T-helper 1 cell (primary cell): ENCODE results near the gene MYH8.

Experiments
- DNase-seq, 5 donors: peaks; one replicate each; pipeline ENCODE4 v3.0.0-alpha.2; 2012 to 2020
- total RNA-seq, 4 donors: gene quantifications; one replicate each; lab custom pipeline; 2026; lab: John Stamatoyannopoulos, UW

The MYH8 gene
- 0 to 0.12 (median 0) reads per million in 4 donors for total RNA-seq

DNA sequence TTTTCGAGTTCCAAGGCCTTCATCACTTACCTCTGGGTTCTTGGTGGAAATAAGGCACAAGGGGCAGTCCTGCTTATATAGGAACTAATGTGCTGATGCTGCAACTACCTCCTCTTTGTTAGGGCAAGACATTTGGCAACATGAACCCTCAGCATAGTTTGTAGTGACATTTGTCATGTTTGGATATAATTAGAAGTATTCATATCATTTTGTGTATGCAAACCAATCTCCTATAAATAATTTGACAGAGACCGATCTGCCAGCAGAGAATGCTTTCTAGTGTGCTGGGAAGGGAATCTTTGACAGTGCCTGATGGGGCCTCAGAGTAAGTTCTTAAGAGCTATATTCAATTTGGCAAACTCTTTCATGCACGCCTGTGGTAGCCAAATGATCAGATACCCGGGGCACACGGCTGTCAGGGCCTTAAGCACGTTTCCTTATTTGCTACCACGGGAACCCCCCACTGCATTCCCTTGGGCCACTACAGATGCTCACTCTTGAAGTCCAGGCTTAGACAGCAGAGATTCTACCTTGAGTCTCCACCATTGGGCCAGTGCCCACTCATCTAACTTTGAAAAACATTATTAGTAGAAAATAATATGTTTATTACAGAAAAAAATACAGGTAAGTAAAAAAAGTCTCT is at the start of gene MYH8:
Gene MYH8, minus strand, starts transcription at position 51 of the 643 bp plus-strand sequence. CDS start 1,723 bp downstream, outside the sequence.
- DNase-seq, result no peak

DNA sequence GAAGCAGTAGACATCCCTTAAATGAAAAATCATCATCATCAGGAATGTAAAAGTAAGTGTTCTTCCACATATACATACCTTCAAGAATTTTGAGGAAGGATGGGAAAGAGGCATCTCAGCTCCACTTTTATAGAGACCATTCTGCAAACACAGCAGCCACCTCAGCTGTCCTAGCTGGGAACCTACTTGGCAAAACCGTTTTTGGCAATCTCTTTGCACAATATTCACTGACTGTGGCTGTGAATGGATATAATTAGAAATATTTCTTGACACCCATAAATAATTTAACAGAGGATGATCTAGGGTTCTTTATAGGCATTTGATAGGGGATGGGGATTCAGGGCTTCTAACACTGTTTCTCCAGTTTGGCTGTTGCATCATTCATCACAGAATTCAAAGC is 47.7 kb upstream of the MYH8 start, which contains the start of gene MYH4:
Gene MYH4, minus strand, starts transcription at position 101 of the 400 bp plus-strand sequence. CDS start 2,814 bp downstream, outside the sequence.
- DNase-seq, result no peak

DNA sequence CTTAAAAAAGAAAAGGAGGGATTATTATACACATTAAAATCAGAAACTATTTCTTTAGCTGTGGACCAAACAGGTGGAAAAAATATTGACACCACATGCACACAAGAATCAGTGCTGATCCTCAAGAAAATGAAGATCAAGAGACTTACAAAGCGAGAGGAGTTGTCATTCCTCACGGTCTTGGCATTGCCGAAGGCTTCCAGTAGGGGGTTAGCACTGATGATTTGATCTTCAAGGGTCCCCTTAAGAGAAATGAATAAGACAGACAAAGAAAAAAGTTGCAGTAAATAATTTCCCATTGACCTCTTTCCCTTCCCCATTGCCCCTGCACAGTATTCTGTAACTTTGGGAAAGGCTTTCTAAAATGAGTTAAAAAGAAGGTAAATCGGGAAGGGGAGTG is 41.7 kb upstream of the MYH8 start:
- no peak for DNase-seq

DNA sequence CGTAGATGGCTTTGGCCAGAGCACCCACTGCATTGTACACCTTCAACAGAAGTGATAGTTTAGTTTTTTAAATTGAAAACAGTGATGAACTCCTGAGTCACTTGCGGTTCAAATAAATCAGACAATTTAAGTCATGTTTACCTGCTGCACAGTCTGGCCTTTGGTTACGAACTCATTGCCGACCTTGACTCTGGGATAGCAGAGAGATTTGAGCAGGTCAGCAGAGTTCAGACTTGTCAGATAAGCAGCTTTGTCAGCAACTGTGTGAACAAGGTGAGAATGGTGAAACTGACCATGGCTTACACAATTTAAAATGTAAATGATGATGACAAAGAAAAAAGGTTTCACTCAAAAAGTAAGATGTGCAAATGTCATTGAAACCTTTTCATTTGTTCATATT is 38.3 kb upstream of the MYH8 start:
- DNase-seq, result no peak

DNA sequence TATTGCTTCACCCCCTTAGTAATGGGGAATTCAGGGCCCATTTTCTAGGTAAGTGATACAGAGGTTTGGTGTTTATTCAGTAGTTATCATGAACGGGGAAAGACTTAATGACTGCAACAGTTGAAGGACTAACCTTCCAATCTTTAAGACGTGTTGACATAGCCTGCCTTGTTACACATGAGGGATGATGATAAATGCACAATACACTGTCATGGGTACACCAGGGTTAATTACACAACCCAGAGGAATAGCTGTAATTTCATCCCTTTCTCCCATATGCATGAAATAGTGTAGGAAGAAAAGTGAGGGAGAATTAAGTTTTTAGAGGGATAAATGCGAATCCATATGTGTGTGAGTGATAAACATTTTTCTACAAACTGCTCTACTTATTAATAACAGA is 37.0 kb upstream of the MYH8 start:
- no peak for DNase-seq

DNA sequence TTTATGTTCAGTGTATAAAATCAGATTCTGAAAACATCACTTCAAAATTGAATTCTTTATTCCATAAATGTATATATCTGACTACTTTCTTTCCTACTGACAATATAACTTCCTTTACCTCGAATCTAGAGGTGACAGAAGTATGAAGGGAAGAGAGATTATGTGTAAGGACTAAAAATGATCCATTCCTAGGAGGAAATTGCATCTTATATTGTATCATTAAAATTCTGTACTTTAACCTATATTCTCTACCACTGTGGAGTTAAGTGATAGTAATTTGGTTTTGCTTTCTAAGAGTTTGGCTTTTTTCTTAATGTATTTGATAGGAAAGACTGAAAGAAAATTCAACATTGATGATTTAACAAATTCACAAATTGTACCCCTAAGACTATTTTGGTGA is 36.2 kb upstream of the MYH8 start:
- DNase-seq, result no peak

DNA sequence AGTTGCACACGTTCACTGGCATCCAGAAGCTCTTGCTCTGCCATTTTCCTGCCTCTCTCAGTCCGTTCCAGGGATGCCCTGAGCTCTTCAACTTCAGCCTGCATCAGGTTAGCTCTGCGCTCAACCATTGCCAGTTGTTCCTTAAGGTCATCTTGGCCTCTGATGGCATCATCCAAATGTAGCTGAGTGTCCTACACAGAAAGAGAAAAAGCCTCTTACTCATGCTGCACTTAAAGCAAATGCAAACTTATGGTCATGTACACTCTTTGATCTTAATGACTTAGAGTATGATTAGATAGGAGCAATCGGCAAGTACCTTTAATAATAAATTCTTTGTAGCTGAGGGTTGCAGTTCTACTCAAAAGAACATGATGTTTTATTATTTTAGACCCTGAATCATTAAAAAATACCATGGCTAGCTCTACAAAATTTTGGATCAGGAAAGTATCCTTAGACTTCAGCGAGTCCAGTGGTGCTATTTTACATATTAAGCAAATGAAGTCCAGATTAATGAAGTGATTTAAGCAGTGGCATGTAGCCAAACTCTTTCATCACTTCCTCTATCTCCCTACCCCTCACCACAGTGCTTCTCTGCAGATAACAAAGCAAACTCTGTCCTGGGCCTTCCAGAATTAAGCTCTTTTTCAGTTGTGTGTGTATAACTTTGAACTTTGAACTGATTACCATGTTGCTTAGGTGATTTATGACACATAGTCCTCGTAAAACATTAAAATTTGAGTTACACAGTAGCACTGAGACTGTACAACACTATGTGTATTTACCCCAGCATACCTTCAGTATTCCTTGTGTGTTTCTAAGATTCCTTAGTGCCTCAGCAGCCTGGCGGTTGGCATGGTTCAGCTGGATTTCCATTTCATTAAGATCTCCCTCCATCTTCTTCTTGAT is 25.5 kb upstream of the MYH8 start:
- no peak for DNase-seq

DNA sequence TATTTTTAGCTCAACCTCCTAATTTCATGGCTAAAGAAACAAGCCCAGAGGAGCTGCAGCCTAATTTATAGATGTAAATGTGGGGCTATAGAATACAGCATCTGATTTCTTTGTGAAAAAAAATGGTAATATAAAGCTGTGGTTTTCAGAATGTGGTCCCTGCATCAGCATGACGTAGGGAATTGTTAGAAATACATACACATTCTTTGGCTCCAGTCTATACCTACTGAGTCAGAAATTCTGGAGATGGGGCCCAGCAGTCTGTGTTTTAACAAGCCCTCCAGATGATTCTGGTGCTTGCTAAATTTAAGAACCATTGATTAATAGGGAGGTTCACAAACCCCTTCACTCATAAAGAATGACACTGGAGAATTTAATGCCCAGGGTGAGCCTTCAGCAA is 18.1 kb upstream of the MYH8 start:
- no peak for DNase-seq

DNA sequence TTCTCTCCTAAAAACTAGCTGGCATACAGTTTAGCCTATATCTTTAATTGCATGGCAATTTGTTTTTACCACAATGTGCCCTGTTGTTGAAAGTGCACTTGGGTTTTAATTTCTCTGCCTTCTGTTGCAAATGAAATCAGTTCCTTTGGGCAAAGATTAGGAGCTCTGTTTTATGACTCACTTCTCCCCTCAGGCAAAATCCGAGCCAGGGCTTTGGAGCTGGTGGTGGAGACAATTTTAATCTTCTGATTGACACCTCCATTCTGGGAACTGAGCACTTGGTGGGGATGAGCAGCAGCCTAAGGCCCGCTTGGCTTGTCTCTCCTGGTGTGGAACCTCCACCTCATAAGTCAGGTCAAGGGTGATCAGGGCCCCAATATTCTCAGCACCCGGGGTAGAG is 13.3 kb upstream of the MYH8 start:
- DNase-seq, result no peak

DNA sequence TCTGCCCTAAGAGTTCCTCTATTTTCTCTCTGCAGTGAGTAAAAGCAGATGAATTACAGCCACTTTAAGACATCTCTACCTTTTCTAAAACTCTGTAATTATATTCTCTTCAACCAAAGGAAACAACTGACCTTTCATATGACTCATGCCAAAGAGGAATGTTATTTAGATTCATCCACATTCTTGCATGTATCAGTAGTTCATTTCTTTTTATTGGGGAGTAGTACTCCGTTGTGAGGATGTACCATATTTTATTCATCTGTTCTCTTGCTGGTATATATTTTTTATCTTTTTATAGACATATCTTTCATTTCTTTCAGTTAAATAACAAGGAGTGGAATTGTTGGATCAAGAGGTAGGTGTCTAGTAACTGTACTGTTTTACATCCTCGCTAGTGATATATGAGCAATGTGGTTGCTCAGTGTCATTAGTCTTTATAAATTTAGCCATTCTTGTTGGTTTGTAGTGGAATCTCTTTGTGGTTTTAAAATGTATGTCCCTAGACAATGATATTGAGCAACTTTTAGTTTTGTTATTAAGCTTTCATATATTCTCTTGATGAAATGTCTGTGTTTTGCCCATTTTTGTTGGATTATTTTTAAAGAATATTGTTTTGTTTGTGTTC is 7.8 kb upstream of the MYH8 start:
- DNase-seq, result no peak

DNA sequence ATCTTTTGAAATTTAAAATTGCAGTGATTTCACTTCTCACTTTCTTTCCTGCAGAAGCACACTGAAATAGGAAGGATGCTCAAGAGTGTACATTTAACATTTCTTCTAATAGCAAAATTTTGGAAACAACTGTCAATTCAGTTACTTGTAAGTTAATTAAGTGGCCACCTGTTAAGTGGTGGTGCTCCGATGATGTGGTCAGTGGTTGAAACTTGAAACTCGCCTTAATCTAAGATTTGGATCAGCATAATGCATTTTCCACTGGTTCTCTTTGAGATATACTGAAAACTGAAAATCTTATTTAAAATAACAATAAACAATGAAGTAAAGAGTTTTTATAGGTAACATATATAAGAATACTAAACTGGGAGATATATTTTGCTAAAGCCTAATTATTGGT is 7.0 kb upstream of the MYH8 start:
- no peak for DNase-seq

DNA sequence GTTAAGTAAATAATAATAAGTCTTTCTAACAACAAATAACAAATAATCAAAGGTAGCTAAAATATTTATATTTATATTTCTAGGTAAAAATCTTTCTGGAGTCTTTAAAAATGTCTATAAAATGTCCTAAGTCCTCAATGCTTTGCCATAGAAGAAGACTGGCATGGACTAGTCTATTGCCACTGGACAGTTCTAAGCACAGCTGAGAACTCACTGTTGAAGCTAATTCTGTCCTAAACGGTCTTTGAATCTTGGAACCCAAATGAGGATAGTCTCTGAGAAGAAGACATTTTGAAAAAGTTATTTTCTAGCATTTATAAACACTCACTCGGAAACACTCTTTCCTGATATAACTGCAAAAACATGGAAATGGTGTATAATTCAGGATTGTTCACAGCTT is 539 bp downstream of the MYH8 start:
- no peak for DNase-seq

DNA sequence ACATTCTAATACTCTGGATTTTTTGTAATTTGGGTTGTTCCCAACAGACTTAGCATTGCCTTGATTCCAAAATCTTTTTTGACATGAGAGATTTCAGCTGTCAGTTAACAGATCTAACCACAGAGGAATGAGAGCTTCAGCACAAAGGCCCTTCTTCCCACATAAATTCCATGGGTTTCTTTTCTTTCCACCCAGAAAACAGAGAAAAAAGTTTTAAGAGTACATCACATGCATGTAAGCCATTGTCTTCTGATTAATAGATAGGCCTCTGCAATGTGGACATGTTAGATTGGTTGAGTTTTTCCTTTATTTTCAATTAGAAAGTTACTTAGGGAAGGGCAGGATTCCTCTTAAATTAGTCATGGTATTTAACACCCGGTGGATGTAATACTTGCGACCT is 939 bp downstream of the MYH8 start:
- no peak for DNase-seq

DNA sequence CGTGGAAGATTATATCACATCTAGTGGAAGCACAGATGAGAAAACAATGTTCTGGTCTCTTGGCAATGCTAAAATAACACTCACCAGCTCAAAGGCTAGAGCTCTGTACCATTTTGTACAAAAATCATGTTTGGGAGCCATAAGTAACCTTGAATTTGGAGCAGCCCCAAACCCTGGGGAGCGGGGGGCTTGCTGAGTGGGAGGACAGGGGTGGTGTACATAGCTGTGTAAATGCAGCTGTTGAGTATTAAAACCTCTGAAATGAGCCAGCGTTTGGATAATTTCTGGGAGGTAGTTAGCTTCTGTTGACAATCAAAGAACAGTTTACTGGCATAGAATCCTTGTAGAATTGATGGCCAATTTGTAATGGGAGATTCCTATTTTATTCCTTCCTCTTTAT is 4.3 kb downstream of the MYH8 start:
- no peak for DNase-seq

DNA sequence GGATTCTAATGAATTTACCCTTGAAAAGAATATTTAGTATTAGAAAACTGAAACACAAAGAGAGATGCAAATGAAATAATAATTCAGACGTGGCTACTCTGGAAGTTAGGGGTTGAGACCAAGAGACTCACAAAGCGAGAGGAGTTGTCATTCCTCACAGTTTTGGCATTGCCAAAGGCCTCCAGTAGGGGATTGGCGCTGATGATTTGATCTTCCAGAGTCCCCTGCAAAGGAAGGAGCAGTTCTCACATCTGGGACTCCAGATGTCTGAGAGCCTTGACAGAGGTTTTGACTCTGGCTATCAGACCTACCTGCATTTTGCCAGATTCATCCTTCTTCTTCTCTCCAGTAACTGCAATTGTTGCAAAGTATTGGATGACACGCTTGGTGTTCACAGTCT is 6.6 kb downstream of the MYH8 start:
- no peak for DNase-seq

DNA sequence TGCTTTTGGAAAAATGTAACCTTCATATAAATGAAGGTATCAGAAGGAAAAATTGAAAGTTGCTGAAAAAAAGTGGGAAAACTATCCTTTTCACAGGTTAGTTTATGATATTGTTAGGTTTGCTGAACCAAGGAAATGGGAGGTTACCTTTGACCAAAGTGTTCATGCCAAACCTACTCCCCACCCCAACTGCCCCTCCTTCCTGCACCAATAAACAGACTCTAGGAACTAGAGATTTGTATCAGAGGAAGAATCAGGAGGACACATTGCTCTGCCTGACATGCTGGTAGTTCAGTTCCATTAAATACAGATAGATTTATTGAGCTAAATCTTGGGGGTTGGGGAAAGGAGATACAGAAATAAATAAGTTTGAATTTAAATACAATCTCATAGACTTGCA is 18.2 kb downstream of the MYH8 start:
- no peak for DNase-seq

DNA sequence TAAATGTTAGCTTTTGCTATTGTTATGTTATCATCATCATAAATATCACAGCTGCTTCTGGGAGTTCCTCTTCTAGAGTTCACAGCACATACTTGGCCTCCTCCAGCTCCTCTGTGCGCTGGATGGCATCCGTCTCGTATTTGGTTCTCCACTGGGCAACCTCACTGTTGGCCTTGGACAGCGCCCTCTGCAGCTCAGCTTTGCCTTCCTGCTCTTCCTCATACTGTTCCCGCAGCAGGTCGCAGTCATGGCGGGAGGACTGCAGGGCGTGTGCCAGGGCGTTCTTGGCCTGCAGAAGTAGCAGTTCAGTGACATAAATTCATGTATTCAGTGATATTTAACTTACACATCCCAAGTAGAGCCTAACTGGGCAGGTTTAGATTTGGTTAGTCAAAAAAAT is 23.4 kb downstream of the MYH8 start:
- DNase-seq, result no peak

DNA sequence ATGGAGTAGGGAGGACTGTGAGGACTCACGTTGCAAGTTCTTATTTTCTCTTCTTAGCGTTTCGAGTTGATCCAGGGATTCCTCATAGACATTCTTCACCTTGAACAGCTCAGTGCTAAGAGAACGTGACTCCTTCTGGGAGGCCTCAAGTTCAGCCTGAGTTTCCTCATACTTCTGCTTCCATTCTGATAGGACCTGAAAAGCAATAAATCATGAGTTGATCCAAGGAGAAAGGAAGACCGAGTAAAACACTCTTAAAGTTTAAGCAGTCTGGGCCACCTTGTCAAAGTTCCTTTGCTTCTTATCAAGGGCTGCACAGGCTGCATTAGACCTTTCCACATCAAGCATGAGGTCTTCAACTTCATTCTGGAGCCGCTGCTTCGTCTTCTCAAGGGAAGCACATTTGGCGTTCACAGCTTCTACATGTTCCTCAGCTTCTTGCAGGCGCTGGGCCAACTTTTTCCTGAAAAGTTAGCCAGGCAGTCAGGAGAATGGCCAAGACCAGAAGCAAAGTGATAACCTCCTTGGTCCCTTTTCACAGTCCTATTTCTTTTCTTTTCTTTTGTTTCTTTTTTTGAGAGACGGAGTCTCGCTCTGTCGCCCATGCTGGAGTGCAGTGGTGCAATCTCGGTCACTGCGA is 25.1 kb downstream of the MYH8 start:
- no peak for DNase-seq

DNA sequence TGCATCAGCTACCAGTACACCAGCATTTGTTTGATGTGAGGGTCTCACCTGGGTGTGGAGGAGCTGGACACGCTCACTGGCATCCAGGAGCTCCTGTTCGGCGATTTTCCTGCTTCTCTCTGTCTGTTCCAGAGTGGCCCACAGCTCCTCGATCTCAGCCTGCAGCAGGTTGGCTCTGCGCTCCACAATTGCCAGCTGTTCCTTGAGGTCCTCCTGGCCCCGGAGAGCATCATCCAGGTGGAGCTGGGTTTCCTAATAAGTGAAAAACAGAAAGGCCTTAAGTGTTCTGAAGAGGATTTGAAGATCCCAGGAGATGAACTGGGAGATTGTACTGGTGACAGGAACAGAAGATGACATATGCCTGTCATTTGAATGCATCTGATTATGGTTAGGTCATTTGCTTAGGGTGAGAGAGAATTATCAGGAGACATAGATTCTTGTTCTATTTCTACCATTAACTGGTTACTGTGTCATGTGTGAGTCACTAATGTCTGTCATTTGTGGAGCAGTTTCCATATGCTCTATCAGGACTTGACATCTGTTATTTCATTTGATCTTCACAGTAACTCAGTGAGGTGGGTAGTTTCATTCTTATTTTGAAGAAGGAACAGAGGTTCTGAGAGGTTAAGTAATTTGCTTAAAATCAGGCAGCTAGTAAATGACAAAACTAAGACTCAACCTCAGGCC is 27.4 kb downstream of the MYH8 start:
- no peak for DNase-seq

DNA sequence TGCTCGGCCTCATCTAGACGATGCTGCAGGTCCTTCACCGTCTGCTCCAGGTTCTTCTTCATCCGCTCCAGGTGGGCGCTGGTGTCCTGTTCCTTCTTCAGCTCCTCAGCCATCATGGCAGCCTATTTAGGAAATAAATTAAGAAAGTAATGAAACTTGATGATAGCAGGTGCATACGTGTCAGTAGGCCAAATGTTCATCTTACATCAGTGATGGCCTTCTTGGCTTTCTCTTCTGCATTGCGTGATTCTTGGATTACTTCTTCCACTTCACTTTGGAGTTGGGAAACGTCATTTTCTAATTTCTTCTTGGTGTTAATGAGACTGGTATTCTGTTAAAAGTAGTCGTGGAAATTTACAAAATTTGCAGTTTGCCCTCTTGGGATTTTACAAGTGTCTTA is 28.9 kb downstream of the MYH8 start:
- no peak for DNase-seq

DNA sequence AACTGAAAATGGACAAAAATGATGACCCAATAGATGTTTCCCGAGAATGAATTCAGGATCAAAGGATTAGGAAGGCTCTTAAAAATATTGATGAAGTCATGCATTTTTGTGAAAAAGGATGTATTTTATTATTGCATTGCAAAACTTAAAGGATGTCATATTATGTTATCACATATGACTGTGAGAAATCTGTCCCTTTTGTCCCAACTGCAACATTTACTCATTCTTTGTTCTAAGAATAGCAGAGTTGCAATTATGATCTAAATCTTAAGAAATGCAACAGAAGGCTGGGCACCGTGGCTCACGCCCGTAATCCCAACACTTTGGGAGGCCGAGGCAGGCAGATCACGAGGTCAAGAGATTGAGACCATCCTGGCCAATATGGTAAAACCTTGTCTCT is 35.9 kb downstream of the MYH8 start:
- no peak for DNase-seq

DNA sequence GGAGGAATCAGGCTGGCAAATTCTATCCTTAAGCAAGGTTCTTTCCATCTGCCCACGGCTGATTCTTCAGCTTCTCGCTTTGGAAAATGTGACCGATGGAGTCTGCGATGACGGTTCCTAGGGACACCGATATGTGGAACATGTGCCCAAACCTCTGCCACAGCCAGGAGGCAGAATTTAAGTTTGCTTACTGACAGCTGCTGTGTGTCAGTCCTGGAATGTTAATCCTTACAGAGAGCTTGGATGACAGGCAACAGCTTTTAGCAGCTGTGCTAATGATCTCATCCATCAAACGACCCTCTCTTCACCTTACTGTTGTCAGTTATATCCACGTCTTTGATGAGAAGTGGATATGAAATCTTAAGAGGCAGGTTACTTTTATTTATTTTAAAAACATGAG is 37.6 kb downstream of the MYH8 start:
- no peak for DNase-seq
